ENCODE measurements around the gene MFAP2.
"Not testable (repeated sequence)": the region's sequence is repeated elsewhere in the genome, so short reads cannot be mapped to it uniquely, and the experiment has no call there.

The MFAP2 gene

GRCh38 chr1:16967962-16968361, 12.5 kb downstream of the MFAP2 start:
- Histone ChIP-seq H3K27ac (peak overlapping the region in 3 of 21 experiments; percentile 26 to 37 (median 36)), H3K4me3 (no peak overlapping the region)

- peak overlapping the region in 4 of 21 experiments; percentile 16 to 37 (median 31) for H3K27ac ChIP-seq
- H3K4me3 ChIP-seq = no peak overlapping the region
Observed at GRCh38 chr1:16967095-16967575, 13.3 kb downstream of the MFAP2 start.

- Histone ChIP-seq H3K4me3 (no peak overlapping the region), H3K27ac (peak overlapping the region in 1 of 21 experiments; percentile 21)
Observed at GRCh38 chr1:16966282-16966681, 14.1 kb downstream of the MFAP2 start.

GRCh38 chr1:16965486-16966067, 14.8 kb downstream of the MFAP2 start:
- H3K27ac ChIP-seq = no peak overlapping the region
- H3K4me3 ChIP-seq = no peak overlapping the region

GRCh38 chr1:16964169-16964568, 16.3 kb downstream of the MFAP2 start:
- H3K27ac ChIP-seq, H3K4me3 ChIP-seq: not testable (repeated sequence)

GRCh38 chr1:16961297-16962133, 18.9 kb downstream of the MFAP2 start:
- Histone ChIP-seq H3K4me3 (peak overlapping the region; percentile 20 to 49 (median 31)), H3K27ac (peak overlapping the region in 13 of 21 experiments; percentile 44 to 84 (median 70))

GRCh38 chr1:16960560-16961296, 19.7 kb downstream of the MFAP2 start:
- Histone ChIP-seq H3K4me3 (peak overlapping the region; percentile 20 to 49 (median 31)), H3K27ac (peak overlapping the region in 17 of 21 experiments; percentile 3 to 84 (median 59))

GRCh38 chr1:16958475-16958874, 21.9 kb downstream of the MFAP2 start:
- H3K4me3 ChIP-seq = no peak overlapping the region
- no peak overlapping the region for H3K27ac ChIP-seq

GRCh38 chr1:16957731-16958130, 22.7 kb downstream of the MFAP2 start:
- Histone ChIP-seq H3K27ac (no peak overlapping the region), H3K4me3 (no peak overlapping the region)

- H3K27ac ChIP-seq = no peak overlapping the region
- no peak overlapping the region for H3K4me3 ChIP-seq
Observed at GRCh38 chr1:16956775-16957174, 23.6 kb downstream of the MFAP2 start.

GRCh38 chr1:16955186-16955585, 25.2 kb downstream of the MFAP2 start:
- H3K27ac ChIP-seq = no peak overlapping the region
- no peak overlapping the region for H3K4me3 ChIP-seq

GRCh38 chr1:16954579-16954978, 25.8 kb downstream of the MFAP2 start:
- H3K4me3 ChIP-seq = no peak overlapping the region

GRCh38 chr1:16952376-16952775, 28.0 kb downstream of the MFAP2 start:
- not testable (repeated sequence) for H3K27ac ChIP-seq, H3K4me3 ChIP-seq

More at GRCh38 chr1:16954579-16954978, 25.8 kb downstream of the MFAP2 start:
- no peak overlapping the region for H3K27ac ChIP-seq

- not testable (repeated sequence) for H3K4me3 ChIP-seq
- peak overlapping the region in 5 of 21 experiments; percentile 17 to 69 (median 52) for H3K27ac ChIP-seq
Observed at GRCh38 chr1:16949026-16949425, 31.4 kb downstream of the MFAP2 start.

GRCh38 chr1:16948282-16948891, 32.0 kb downstream of the MFAP2 start:
- not testable (repeated sequence) for H3K4me3 ChIP-seq
- H3K27ac ChIP-seq = peak overlapping the region in 11 of 21 experiments; percentile 8 to 69 (median 41)

- H3K4me3 ChIP-seq = no peak overlapping the region
- H3K27ac ChIP-seq = no peak overlapping the region
Observed at GRCh38 chr1:16946646-16947045, 33.8 kb downstream of the MFAP2 start.

- H3K27ac ChIP-seq, H3K4me3 ChIP-seq: not testable (repeated sequence)
Observed at GRCh38 chr1:16946185-16946584, 34.2 kb downstream of the MFAP2 start.

- not testable (repeated sequence) for H3K27ac ChIP-seq, H3K4me3 ChIP-seq
Observed at GRCh38 chr1:16945512-16945911, 34.9 kb downstream of the MFAP2 start.

- Histone ChIP-seq H3K4me3 (no peak overlapping the region), H3K27ac (no peak overlapping the region)
Observed at GRCh38 chr1:16944038-16944437, 36.4 kb downstream of the MFAP2 start.
